ENCODE measurements around the gene CEP126. TPM values are rescaled to one million over a fixed set of nuclear protein-coding genes. Genes with fewer than 3 reads are reported as not detected.

The CEP126 gene
- total RNA-seq, 2 donors from 2014 or later, result 2.6 to 4.0 TPM

- intact Hi-C loops (cut with DNase I), result no loop called here
- Histone ChIP-seq H3K27me3 (no peaks in the 10 kb centered on the region), H3K4me1 (peaks cover 17% of the 10 kb centered on the region), H3K9me3 (no peaks in the 10 kb centered on the region), H3K4me3 (peak overlapping the region in 1 of 2 donors; percentile 94), H3K27ac (peak overlapping the region in 2 of 4 donors; percentile 77 to 82), H3K36me3 (replicated peaks in 1 of 2; ENCODE audit: insufficient read depth in 1 of 2, low read depth in 2 of 2) (no peaks in the 10 kb centered on the region)
- TF ChIP-seq POLR2A (IDR thresholded peaks at IDR 0.05), result no peak
- no peak for TF ChIP-seq CTCF (IDR thresholded peaks at IDR 0.05)
- 9 to 11% methylated on average over 6 of the region's 6 CpGs for WGBS, 2 donors
- ATAC-seq (no peak), DNase-seq (no peak)
These were observed 471 bp upstream of the CEP126 start for GRCh38 chr11:101914341-101914737.

- H3K27me3 ChIP-seq, result no peaks in the 10 kb centered on the region
- ATAC-seq (no peak), DNase-seq (no peak)
- intact Hi-C loops (cut with DNase I), result no loop called here
- H3K36me3 ChIP-seq (replicated peaks in 1 of 2; ENCODE audit: insufficient read depth in 1 of 2, low read depth in 2 of 2), result no peaks in the 10 kb centered on the region
- peak overlapping the region in 2 of 4 donors; percentile 77 to 82 for H3K27ac ChIP-seq
- TF ChIP-seq CTCF (IDR thresholded peaks at IDR 0.05) (no peak), POLR2A (IDR thresholded peaks at IDR 0.05) (no peak)
- 43 to 51% methylated on average over 4 of the region's 4 CpGs for WGBS, 2 donors
- no peaks in the 10 kb centered on the region for H3K9me3 ChIP-seq
- H3K4me1 ChIP-seq, result peaks cover 17% of the 10 kb centered on the region
- H3K4me3 ChIP-seq, result no peak overlapping the region
These were observed 1.0 kb downstream of the CEP126 start for GRCh38 chr11:101915791-101916291.

GRCh38 chr11:101916422-101916821 is 1.6 kb downstream of the CEP126 start, which contains the start of gene ANGPTL5:
Gene ANGPTL5, minus strand, starts transcription at chr11:101916522. Its CDS starts 8,613 bp downstream, at chr11:101907909.
- Histone ChIP-seq H3K4me3 (peak within 1 kb of the TSS; percentile 60 to 94), H3K4me1 (peaks cover 17% of the 10 kb centered on the region), H3K27me3 (no peaks in the 10 kb centered on the region), H3K27ac (peak within 1 kb of the TSS in 3 of 4 donors; percentile 55 to 82 (median 77)), H3K36me3 (replicated peaks in 1 of 2; ENCODE audit: insufficient read depth in 1 of 2, low read depth in 2 of 2) (no peaks in the 10 kb centered on the region), H3K9me3 (no peaks in the 10 kb centered on the region)
- DNase-seq (no peak), ATAC-seq (no peak)
- intact Hi-C loops (cut with DNase I), result no loop called here
- TF ChIP-seq CTCF (IDR thresholded peaks at IDR 0.05), result no peak
- no peak for TF ChIP-seq POLR2A (IDR thresholded peaks at IDR 0.05)
- WGBS, 2 donors, result 71 to 73% methylated on average over 2 of the region's 2 CpGs

- Histone ChIP-seq H3K27ac (no peak overlapping the region), H3K4me3 (no peak overlapping the region), H3K36me3 (replicated peaks in 1 of 2; ENCODE audit: insufficient read depth in 1 of 2, low read depth in 2 of 2) (no peaks in the 10 kb centered on the region), H3K4me1 (peaks cover 17% of the 10 kb centered on the region), H3K27me3 (no peaks in the 10 kb centered on the region), H3K9me3 (no peaks in the 10 kb centered on the region)
- DNase-seq (no peak), ATAC-seq (no peak)
- TF ChIP-seq POLR2A (IDR thresholded peaks at IDR 0.05) (no peak), CTCF (IDR thresholded peaks at IDR 0.05) (no peak)
- intact Hi-C loops (cut with DNase I), result no loop called here
These were observed 2.4 kb downstream of the CEP126 start for GRCh38 chr11:101917226-101917625.

GRCh38 chr11:101920992-101921391 is 6.2 kb downstream of the CEP126 start:
- no peak for ATAC-seq

More at GRCh38 chr11:101920992-101921391, 6.2 kb downstream of the CEP126 start:
- H3K9me3 ChIP-seq, result no peaks in the 10 kb centered on the region
- no peak for DNase-seq
- no peak for TF ChIP-seq POLR2A (IDR thresholded peaks at IDR 0.05)
- TF ChIP-seq CTCF (IDR thresholded peaks at IDR 0.05), result no peak
- no peaks in the 10 kb centered on the region for H3K36me3 ChIP-seq (replicated peaks in 1 of 2; ENCODE audit: insufficient read depth in 1 of 2, low read depth in 2 of 2)
- intact Hi-C loops (cut with DNase I), result no loop called here
- no peak overlapping the region for H3K27ac ChIP-seq
- 79 to 83% methylated on average over 1 of the region's 1 CpG for WGBS, 2 donors
- H3K4me1 ChIP-seq, result peaks cover under 1% of the 10 kb centered on the region
- H3K4me3 ChIP-seq, result no peak overlapping the region
- no peaks in the 10 kb centered on the region for H3K27me3 ChIP-seq
